NCI-H1092 treated with DMSO at 0.1 percent for 48 hours (cell line): ENCODE measurements around the gene TCN2.
"Not testable (repeated sequence)": the region's sequence is repeated elsewhere in the genome, so short reads cannot be mapped to it uniquely, and the experiment has no call there.

Experiments used
- DNase-seq: peaks from one replicate; lab custom pipeline; 2025; lab: John Stamatoyannopoulos, UW

TCN2 gene

GRCh38 chr22:30578481-30578880, 28.5 kb upstream of the TCN2 start:
- no peak for DNase-seq

- DNase-seq = no peak
Measured at GRCh38 chr22:30580896-30581295, 26.1 kb upstream of the TCN2 start.

GRCh38 chr22:30582051-30582450, 24.9 kb upstream of the TCN2 start:
- DNase-seq = no peak

- DNase-seq = no peak
Measured at GRCh38 chr22:30582788-30583545, 24.0 kb upstream of the TCN2 start.

- DNase-seq = no peak
Measured at GRCh38 chr22:30584441-30584840, 22.5 kb upstream of the TCN2 start.

- no peak for DNase-seq
Measured at GRCh38 chr22:30586414-30586813, 20.6 kb upstream of the TCN2 start.

- no peak for DNase-seq
Measured at GRCh38 chr22:30591191-30591587, 15.8 kb upstream of the TCN2 start.

GRCh38 chr22:30591588-30592359, 15.2 kb upstream of the TCN2 start, which contains the start of gene PES1:
TSS of gene PES1 (minus strand) at chr22:30591910. CDS start at chr22:30591833, 77 bp downstream.
- peak; percentile 99 for DNase-seq

GRCh38 chr22:30592360-30592713, 14.6 kb upstream of the TCN2 start:
- not testable (repeated sequence) for DNase-seq

- DNase-seq = no peak
Measured at GRCh38 chr22:30596199-30596598, 10.8 kb upstream of the TCN2 start.

GRCh38 chr22:30596886-30597285, 10.1 kb upstream of the TCN2 start:
- no peak for DNase-seq

- no peak for DNase-seq
Measured at GRCh38 chr22:30598986-30599385, 8.0 kb upstream of the TCN2 start.

GRCh38 chr22:30600921-30601320, 6.1 kb upstream of the TCN2 start:
- DNase-seq = no peak

- no peak for DNase-seq
Measured at GRCh38 chr22:30601464-30601863, 5.5 kb upstream of the TCN2 start.

GRCh38 chr22:30602049-30602448, 4.9 kb upstream of the TCN2 start:
- DNase-seq = peak; percentile 24

- no peak for DNase-seq
Measured at GRCh38 chr22:30603801-30604200, 3.2 kb upstream of the TCN2 start.

GRCh38 chr22:30604723-30605122, 2.3 kb upstream of the TCN2 start:
- no peak for DNase-seq

- DNase-seq = peak; percentile 37
Measured at GRCh38 chr22:30605449-30606110, 1.4 kb upstream of the TCN2 start.

- no peak for DNase-seq
Measured at GRCh38 chr22:30607300-30607930, 441 bp downstream of the TCN2 start.

- DNase-seq = no peak
Measured at GRCh38 chr22:30607939-30608338, 965 bp downstream of the TCN2 start.

GRCh38 chr22:30609260-30610185, 2.5 kb downstream of the TCN2 start:
- no peak for DNase-seq
